Type B pancreatic cell (in vitro differentiated cells): ENCODE measurements around the gene SCN10A. TPM values are rescaled to one million over a fixed set of nuclear protein-coding genes. Genes with fewer than 3 reads are reported as not detected.

Experiments
- DNase-seq: peaks from one replicate; pipeline ENCODE4 v3.0.0; 2021; ENCODE audit warnings: mixed read lengths; ENCODE audit not compliant: unreplicated experiment; ENCODE audit errors: extremely low spot score
- H3K27ac Mint-ChIP-seq: 2 replicates; pipeline ENCODE4 v1.8.0; 2021; ENCODE audit warnings: mild to moderate bottlenecking, mixed read lengths
- H3K27me3 Mint-ChIP-seq: 2 replicates; pipeline ENCODE4 v1.8.0; 2021; ENCODE audit warnings: mixed read lengths
- H3K36me3 Mint-ChIP-seq: 2 replicates; pipeline ENCODE4 v1.8.0; 2021; ENCODE audit warnings: mixed read lengths
- H3K4me1 Mint-ChIP-seq: one replicate; pipeline ENCODE4 v1.8.0; 2021; ENCODE audit warnings: mixed read lengths; ENCODE audit not compliant: unreplicated experiment
- H3K4me3 Mint-ChIP-seq: 2 replicates; pipeline ENCODE4 v1.8.0; 2021; ENCODE audit warnings: mild to moderate bottlenecking, mixed read lengths
- H3K9me3 Mint-ChIP-seq: 2 replicates; pipeline ENCODE4 v1.8.0; 2021; ENCODE audit warnings: mixed read lengths
- total RNA-seq: library from RNA; stranded (reverse); gene quantifications from 2 replicates; pipeline ENCODE4 v1.2.1, GENCODE V29; 2021; ENCODE audit warnings: low replicate concordance
- TF ChIP-seq, protein P1 (sequence below): fragments of 200-600 bp; sonication (generic); conservative IDR thresholded peaks from 2 replicates; pipeline ENCODE4 v1.5.0; 2021; ENCODE audit warnings: antibody characterized with exemption, mild to moderate bottlenecking

Gene SCN10A
- total RNA-seq, 1 donor from 2014 or later = not detected

DNA sequence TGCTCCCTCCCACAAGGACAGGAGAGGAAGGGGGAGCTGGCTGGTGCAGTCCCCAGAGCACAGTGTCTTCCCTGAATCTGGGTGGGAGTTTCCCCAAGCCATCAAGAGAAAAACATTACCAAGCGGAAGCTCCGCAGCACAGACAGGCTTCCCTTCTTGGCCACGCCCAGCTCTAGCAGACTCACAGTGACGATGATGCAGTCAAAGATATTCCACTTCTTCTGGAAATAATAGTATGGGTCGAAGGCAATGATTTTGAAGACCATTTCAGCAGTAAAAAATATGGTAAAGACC, 76.7 kb downstream of the SCN10A start:
- Mint-ChIP-seq H3K27ac (no peak overlapping the region), H3K36me3 (no peaks in the 10 kb centered on the region), H3K9me3 (no peaks in the 10 kb centered on the region), H3K27me3 (peaks cover 21% of the 10 kb centered on the region), H3K4me1 (no peaks in the 10 kb centered on the region), H3K4me3 (no peak overlapping the region)
- TF ChIP-seq, protein P1, sequence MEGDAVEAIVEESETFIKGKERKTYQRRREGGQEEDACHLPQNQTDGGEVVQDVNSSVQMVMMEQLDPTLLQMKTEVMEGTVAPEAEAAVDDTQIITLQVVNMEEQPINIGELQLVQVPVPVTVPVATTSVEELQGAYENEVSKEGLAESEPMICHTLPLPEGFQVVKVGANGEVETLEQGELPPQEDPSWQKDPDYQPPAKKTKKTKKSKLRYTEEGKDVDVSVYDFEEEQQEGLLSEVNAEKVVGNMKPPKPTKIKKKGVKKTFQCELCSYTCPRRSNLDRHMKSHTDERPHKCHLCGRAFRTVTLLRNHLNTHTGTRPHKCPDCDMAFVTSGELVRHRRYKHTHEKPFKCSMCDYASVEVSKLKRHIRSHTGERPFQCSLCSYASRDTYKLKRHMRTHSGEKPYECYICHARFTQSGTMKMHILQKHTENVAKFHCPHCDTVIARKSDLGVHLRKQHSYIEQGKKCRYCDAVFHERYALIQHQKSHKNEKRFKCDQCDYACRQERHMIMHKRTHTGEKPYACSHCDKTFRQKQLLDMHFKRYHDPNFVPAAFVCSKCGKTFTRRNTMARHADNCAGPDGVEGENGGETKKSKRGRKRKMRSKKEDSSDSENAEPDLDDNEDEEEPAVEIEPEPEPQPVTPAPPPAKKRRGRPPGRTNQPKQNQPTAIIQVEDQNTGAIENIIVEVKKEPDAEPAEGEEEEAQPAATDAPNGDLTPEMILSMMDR = no peak
- no peak for DNase-seq

DNA sequence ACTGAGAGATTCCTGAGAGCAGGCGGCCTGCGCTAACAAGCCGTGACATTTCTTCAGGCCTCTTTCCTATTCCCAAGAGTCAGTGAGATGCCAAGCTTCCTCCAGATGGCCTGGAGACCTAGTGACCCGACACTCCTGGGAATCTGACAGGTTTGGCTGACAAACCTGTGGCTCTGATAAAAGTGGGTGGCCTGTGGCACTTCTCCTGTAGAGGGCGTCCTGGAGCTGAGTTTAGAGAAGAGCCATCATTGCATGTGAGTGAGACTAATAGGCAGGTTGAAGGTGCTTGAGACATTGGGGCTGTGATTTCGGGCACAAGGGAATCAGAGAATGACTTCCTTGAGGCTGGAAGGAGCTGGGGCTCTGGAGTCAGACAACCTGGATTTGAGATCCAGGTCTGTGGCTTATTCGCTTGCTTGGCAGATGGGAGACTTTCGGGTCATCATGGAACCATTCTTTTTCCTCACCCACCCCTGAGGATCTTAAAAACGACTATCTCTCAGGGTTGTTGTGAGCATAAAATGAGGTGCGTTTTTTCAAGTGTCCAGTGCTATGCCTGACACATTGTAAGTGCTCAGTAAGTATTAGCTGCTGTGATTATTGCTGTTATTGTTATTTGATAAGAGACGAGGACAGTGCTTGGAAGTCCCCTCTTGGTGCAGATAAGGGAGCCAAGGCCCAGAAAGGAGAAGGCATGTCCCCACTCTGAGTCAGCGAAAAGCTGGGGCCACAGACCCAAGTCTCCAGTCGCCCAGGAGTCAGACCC, 77.2 kb downstream of the SCN10A start:
- peaks cover 19% of the 10 kb centered on the region for H3K27me3 Mint-ChIP-seq
- no peaks in the 10 kb centered on the region for H3K9me3 Mint-ChIP-seq
- H3K27ac Mint-ChIP-seq = no peak overlapping the region
- H3K4me1 Mint-ChIP-seq = no peaks in the 10 kb centered on the region
- no peaks in the 10 kb centered on the region for H3K36me3 Mint-ChIP-seq
- no peak for DNase-seq
- TF ChIP-seq, protein P1 = peak; percentile 74
- no peak overlapping the region for H3K4me3 Mint-ChIP-seq

DNA sequence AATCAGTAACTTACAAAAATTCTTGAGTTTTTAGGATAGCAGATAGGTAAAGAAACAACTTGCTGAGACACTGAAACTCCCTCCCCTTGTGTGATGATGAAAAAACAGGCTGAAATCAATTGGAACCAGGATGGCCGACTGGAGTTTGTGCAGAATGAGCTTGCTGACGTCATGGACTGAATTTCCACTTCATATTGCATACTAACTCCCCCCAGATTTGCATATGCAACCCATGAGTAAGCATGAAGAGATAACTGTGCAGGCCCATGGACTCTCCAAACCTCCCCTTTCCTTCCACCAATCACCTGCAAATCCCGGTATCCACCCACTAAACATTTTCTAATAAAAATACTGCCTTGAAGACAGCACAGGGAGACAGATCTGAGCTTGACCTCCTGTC, 84.5 kb downstream of the SCN10A start:
- Mint-ChIP-seq H3K27me3 (peaks cover 18% of the 10 kb centered on the region), H3K27ac (no peak overlapping the region), H3K4me3 (no peak overlapping the region), H3K36me3 (no peaks in the 10 kb centered on the region), H3K9me3 (no peaks in the 10 kb centered on the region), H3K4me1 (no peaks in the 10 kb centered on the region)
- DNase-seq = no peak
- TF ChIP-seq, protein P1 = no peak

DNA sequence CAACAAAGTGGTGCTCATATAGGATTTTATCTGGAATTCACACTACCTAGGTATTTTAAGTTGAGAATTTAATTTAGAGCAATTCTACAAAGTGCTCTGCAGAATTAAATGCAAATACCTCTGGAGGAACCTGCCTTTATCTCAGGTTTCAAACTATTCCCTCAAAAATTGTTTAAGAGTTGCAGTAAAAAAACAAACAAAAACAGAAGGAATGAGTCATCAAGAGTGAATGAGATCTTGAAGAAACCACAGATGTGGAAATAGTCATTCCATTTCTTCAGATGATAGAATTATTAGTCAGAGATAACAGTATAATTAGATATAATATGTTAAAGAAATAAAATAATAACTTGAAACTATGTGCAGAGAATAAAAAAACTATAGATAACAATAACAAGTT, 85.7 kb downstream of the SCN10A start:
- TF ChIP-seq, protein P1 = no peak
- Mint-ChIP-seq H3K27ac (no peak overlapping the region), H3K36me3 (no peaks in the 10 kb centered on the region), H3K4me1 (peaks cover 6% of the 10 kb centered on the region), H3K27me3 (peaks cover 23% of the 10 kb centered on the region), H3K9me3 (no peaks in the 10 kb centered on the region), H3K4me3 (no peak overlapping the region)
- no peak for DNase-seq

DNA sequence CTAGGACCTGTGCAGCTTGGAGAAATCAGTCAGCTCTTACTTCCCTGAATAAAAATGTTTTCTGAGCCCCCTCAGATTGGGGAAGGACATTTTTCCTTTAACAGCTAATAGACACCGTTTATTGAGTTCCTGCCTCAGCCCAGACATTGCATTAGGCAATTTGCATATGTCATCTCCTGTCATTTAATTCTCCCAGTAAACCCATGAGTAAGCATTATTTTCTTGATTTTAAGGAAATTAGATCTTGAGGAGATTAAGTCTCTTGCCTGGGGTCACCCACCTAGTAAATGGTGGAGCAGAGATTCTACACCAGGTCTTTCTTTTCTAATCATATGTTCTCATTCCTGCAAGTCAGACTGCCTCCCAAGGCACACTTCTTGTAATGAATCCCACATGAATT, 88.0 kb downstream of the SCN10A start:
- peaks cover 18% of the 10 kb centered on the region for H3K4me1 Mint-ChIP-seq
- H3K9me3 Mint-ChIP-seq = no peaks in the 10 kb centered on the region
- TF ChIP-seq, protein P1 = no peak
- H3K4me3 Mint-ChIP-seq = no peak overlapping the region
- H3K27me3 Mint-ChIP-seq = peaks cover 30% of the 10 kb centered on the region
- DNase-seq = no peak
- H3K27ac Mint-ChIP-seq = no peak overlapping the region
- no peaks in the 10 kb centered on the region for H3K36me3 Mint-ChIP-seq
